ENCODE measurements around the gene FKBP9.
A peak's percentile ranks its signal among the peaks of the same experiment; 100 is the strongest.
"Not testable (repeated sequence)": the region's sequence is repeated elsewhere in the genome, so short reads cannot be mapped to it uniquely, and the experiment has no call there.

FKBP9 gene

GRCh38 chr7:32957326-32958045 lies at the start of gene FKBP9:
TSS of gene FKBP9 (plus strand) at chr7:32957440. CDS start at chr7:32957574, 134 bp downstream.
- Histone ChIP-seq H3K36me3 (ENCODE audit: insufficient read depth, low read length) (no peaks in the 10 kb centered on the region), H3K9me3 (ENCODE audit: low read depth, low read length) (no peaks in the 10 kb centered on the region), H3K4me3 (peak within 1 kb of the TSS; percentile 76), H3K27ac (no peak within 1 kb of the TSS), H3K9ac (ENCODE audit: insufficient read length) (peak within 1 kb of the TSS; percentile 68)
- no peak for DNase-seq (ENCODE audit: low read depth, low spot score)
- TF ChIP-seq EZH2 (IDR thresholded peaks at IDR 0.05) (no peak), FOXP2 (optimal IDR thresholded peaks at IDR 0.05; ENCODE audit: control extremely low read depth, extremely low read length, insufficient read depth) (no peak), POLR2AphosphoS5 (IDR thresholded peaks at IDR 0.05; ENCODE audit: borderline replicate concordance, low read depth, low read length) (peak; percentile 40; the same call in 1 of the 2 replicates)

- H3K36me3 ChIP-seq (ENCODE audit: insufficient read depth, low read length) = peaks cover 1% of the 10 kb centered on the region; the same call in 1 of the 2 replicates
- no peak overlapping the region for H3K27ac ChIP-seq
- no peak for TF ChIP-seq POLR2AphosphoS5 (IDR thresholded peaks at IDR 0.05; ENCODE audit: borderline replicate concordance, low read depth, low read length)
- TF ChIP-seq FOXP2 (optimal IDR thresholded peaks at IDR 0.05; ENCODE audit: control extremely low read depth, extremely low read length, insufficient read depth) = no peak
- no peak for TF ChIP-seq EZH2 (IDR thresholded peaks at IDR 0.05)
Observed at GRCh38 chr7:32910195-32910594, 47.0 kb upstream of the FKBP9 start.

GRCh38 chr7:32914184-32914583 lies 43.1 kb upstream of the FKBP9 start:
- no peaks in the 10 kb centered on the region for H3K9me3 ChIP-seq (ENCODE audit: low read depth, low read length)
- H3K27ac ChIP-seq = no peak overlapping the region
- no peak for DNase-seq (ENCODE audit: low read depth, low spot score)
- TF ChIP-seq POLR2AphosphoS5 (IDR thresholded peaks at IDR 0.05; ENCODE audit: borderline replicate concordance, low read depth, low read length) (no peak), FOXP2 (optimal IDR thresholded peaks at IDR 0.05; ENCODE audit: control extremely low read depth, extremely low read length, insufficient read depth) (no peak), EZH2 (IDR thresholded peaks at IDR 0.05) (no peak)
- no peak overlapping the region for H3K9ac ChIP-seq (ENCODE audit: insufficient read length)
- H3K4me3 ChIP-seq = no peak overlapping the region
- peaks cover 30% of the 10 kb centered on the region for H3K36me3 ChIP-seq (ENCODE audit: insufficient read depth, low read length)

More at GRCh38 chr7:32910195-32910594, 47.0 kb upstream of the FKBP9 start:
- no peak for DNase-seq (ENCODE audit: low read depth, low spot score)
- Histone ChIP-seq H3K9me3 (ENCODE audit: low read depth, low read length) (no peaks in the 10 kb centered on the region), H3K4me3 (no peak overlapping the region), H3K9ac (ENCODE audit: insufficient read length) (no peak overlapping the region)

GRCh38 chr7:32915041-32915536 lies 42.2 kb upstream of the FKBP9 start:
- Histone ChIP-seq H3K27ac (no peak overlapping the region), H3K36me3 (ENCODE audit: insufficient read depth, low read length) (peaks cover 33% of the 10 kb centered on the region), H3K9ac (ENCODE audit: insufficient read length) (no peak overlapping the region), H3K4me3 (no peak overlapping the region), H3K9me3 (ENCODE audit: low read depth, low read length) (no peaks in the 10 kb centered on the region)
- DNase-seq (ENCODE audit: low read depth, low spot score) = no peak
- TF ChIP-seq POLR2AphosphoS5 (IDR thresholded peaks at IDR 0.05; ENCODE audit: borderline replicate concordance, low read depth, low read length) (no peak), FOXP2 (optimal IDR thresholded peaks at IDR 0.05; ENCODE audit: control extremely low read depth, extremely low read length, insufficient read depth) (no peak), EZH2 (IDR thresholded peaks at IDR 0.05) (no peak)

- peaks cover 40% of the 10 kb centered on the region for H3K36me3 ChIP-seq (ENCODE audit: insufficient read depth, low read length)
- H3K27ac ChIP-seq = no peak overlapping the region
Observed at GRCh38 chr7:32916006-32916405, 41.2 kb upstream of the FKBP9 start.

GRCh38 chr7:32916994-32917393 lies 40.2 kb upstream of the FKBP9 start:
- not testable (repeated sequence) for H3K9ac ChIP-seq (ENCODE audit: insufficient read length); H3K4me3 ChIP-seq; DNase-seq (ENCODE audit: low read depth, low spot score); H3K9me3 ChIP-seq (ENCODE audit: low read depth, low read length); H3K27ac ChIP-seq
- H3K36me3 ChIP-seq (ENCODE audit: insufficient read depth, low read length) = peaks cover 43% of the 10 kb centered on the region

More at GRCh38 chr7:32916006-32916405, 41.2 kb upstream of the FKBP9 start:
- DNase-seq (ENCODE audit: low read depth, low spot score) = no peak
- Histone ChIP-seq H3K9ac (ENCODE audit: insufficient read length) (no peak overlapping the region), H3K9me3 (ENCODE audit: low read depth, low read length) (no peaks in the 10 kb centered on the region), H3K4me3 (no peak overlapping the region)
- TF ChIP-seq POLR2AphosphoS5 (IDR thresholded peaks at IDR 0.05; ENCODE audit: borderline replicate concordance, low read depth, low read length) (no peak), FOXP2 (optimal IDR thresholded peaks at IDR 0.05; ENCODE audit: control extremely low read depth, extremely low read length, insufficient read depth) (no peak), EZH2 (IDR thresholded peaks at IDR 0.05) (no peak)

- Histone ChIP-seq H3K4me3 (no peak overlapping the region), H3K27ac (no peak overlapping the region), H3K36me3 (ENCODE audit: insufficient read depth, low read length) (peaks cover 33% of the 10 kb centered on the region), H3K9me3 (ENCODE audit: low read depth, low read length) (no peaks in the 10 kb centered on the region), H3K9ac (ENCODE audit: insufficient read length) (no peak overlapping the region)
- no peak for DNase-seq (ENCODE audit: low read depth, low spot score)
- TF ChIP-seq FOXP2 (optimal IDR thresholded peaks at IDR 0.05; ENCODE audit: control extremely low read depth, extremely low read length, insufficient read depth) (no peak), EZH2 (IDR thresholded peaks at IDR 0.05) (no peak), POLR2AphosphoS5 (IDR thresholded peaks at IDR 0.05; ENCODE audit: borderline replicate concordance, low read depth, low read length) (no peak)
Observed at GRCh38 chr7:32921896-32922295, 35.3 kb upstream of the FKBP9 start.

GRCh38 chr7:32928785-32929298 lies 28.4 kb upstream of the FKBP9 start:
- Histone ChIP-seq H3K4me3 (no peak overlapping the region), H3K27ac (no peak overlapping the region), H3K9me3 (ENCODE audit: low read depth, low read length) (no peaks in the 10 kb centered on the region), H3K36me3 (ENCODE audit: insufficient read depth, low read length) (peaks cover 12% of the 10 kb centered on the region; the same call in 1 of the 2 replicates), H3K9ac (ENCODE audit: insufficient read length) (no peak overlapping the region)
- DNase-seq (ENCODE audit: low read depth, low spot score) = no peak
- TF ChIP-seq FOXP2 (optimal IDR thresholded peaks at IDR 0.05; ENCODE audit: control extremely low read depth, extremely low read length, insufficient read depth) (no peak), POLR2AphosphoS5 (IDR thresholded peaks at IDR 0.05; ENCODE audit: borderline replicate concordance, low read depth, low read length) (no peak), EZH2 (IDR thresholded peaks at IDR 0.05) (no peak)
